ENCODE results near the gene CDCA3.

DNA sequence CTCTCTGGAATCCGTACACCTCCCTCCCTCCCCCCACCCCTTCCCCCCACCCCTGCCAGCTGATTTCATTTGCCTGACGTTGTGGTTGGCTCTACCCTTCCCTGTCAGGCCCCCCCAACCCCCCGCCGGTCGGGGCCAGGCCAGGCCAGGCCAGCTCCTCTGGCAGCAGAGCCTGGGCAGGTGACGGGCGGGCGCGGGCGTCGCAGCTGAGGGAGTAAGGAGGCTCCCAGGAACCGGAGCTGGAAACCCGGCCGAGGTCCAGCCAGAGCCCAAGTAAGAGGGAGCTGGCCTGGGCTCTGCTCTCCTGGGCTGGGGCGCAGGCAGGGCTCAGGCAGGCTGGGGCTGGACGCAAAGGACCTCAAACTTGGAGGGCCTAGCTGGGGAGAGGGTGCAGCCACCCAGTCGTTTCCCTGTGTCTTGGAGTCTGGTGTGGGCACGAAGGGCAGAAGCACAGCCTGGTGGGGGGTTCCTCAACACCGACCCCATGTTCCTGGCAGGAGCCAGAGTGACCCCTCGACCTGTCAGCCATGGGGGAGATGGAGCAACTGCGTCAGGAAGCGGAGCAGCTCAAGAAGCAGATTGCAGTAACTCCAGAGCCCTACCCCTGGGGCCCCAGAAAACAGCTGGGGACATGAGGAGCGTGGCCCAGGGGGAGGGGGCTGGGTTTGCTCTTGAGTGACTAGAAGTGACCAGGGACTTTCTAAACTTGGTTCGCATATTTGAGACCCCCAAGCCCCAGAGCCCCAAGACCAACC, 10.1 kb downstream of the CDCA3 start, which contains the start of gene GNB3:
- TF ChIP-seq CTCF (conservative IDR thresholded peaks at IDR 0.05 in 1 of 2, IDR thresholded peaks at IDR 0.05 in 1 of 2; ENCODE audit: low read depth in 1 of 2, low read length in 2 of 2) (no peak), EZH2 (IDR thresholded peaks at IDR 0.05; ENCODE audit: low read length, missing control alignments) (no peak)
